HUDEP-2 (cell line): ENCODE results near the gene GCNA.

Source experiments
- DNase-seq, 76 experiments: peaks; one replicate each; lab custom pipeline; 2025; ENCODE audit not compliant: unreplicated experiment in 76 of 76; lab: John Stamatoyannopoulos, UW

The GCNA gene

GRCh38 chrX:71578253-71579135, at the start of gene GCNA:
GCNA (plus strand) TSS chrX:71578437; CDS start chrX:71580822, 2,385 bp downstream.
- DNase-seq, result no peak

- peak in 49 of 76 experiments; percentile 1 to 57 (median 17) for DNase-seq
Observed at GRCh38 chrX:71532078-71532752, 46.0 kb upstream of the GCNA start.

- DNase-seq, result peak in 75 of 76 experiments; percentile 21 to 96 (median 87)
Observed at GRCh38 chrX:71532753-71533425, 45.3 kb upstream of the GCNA start, which contains the start of gene OGT. OGT (plus strand) TSS chrX:71533104; CDS start chrX:71533300, 196 bp downstream.

GRCh38 chrX:71533516-71533850, 44.8 kb upstream of the GCNA start:
- DNase-seq, result peak in 5 of 76 experiments; percentile 0 to 36 (median 16)

GRCh38 chrX:71533851-71534561, 44.2 kb upstream of the GCNA start:
- DNase-seq, result peak in 42 of 76 experiments; percentile 1 to 40 (median 10)

GRCh38 chrX:71534773-71535544, 43.3 kb upstream of the GCNA start:
- no peak for DNase-seq

- no peak for DNase-seq
Observed at GRCh38 chrX:71536285-71536684, 42.0 kb upstream of the GCNA start.

- no peak for DNase-seq
Observed at GRCh38 chrX:71537743-71538142, 40.5 kb upstream of the GCNA start.

- DNase-seq, result no peak
Observed at GRCh38 chrX:71540801-71541200, 37.4 kb upstream of the GCNA start.

- DNase-seq, result no peak
Observed at GRCh38 chrX:71541210-71542022, 36.8 kb upstream of the GCNA start.

- peak in 3 of 76 experiments; percentile 3 to 11 (median 6) for DNase-seq
Observed at GRCh38 chrX:71542411-71542810, 35.8 kb upstream of the GCNA start.

GRCh38 chrX:71542825-71543224, 35.4 kb upstream of the GCNA start:
- DNase-seq, result no peak

- DNase-seq, result no peak
Observed at GRCh38 chrX:71543316-71543715, 34.9 kb upstream of the GCNA start.

- no peak for DNase-seq
Observed at GRCh38 chrX:71545364-71545763, 32.9 kb upstream of the GCNA start.

GRCh38 chrX:71546879-71547278, 31.4 kb upstream of the GCNA start:
- no peak for DNase-seq

- DNase-seq, result no peak
Observed at GRCh38 chrX:71547339-71547738, 30.9 kb upstream of the GCNA start.

- DNase-seq, result no peak
Observed at GRCh38 chrX:71549986-71550385, 28.3 kb upstream of the GCNA start.

- DNase-seq, result peak in 4 of 76 experiments; percentile 0 to 28 (median 5)
Observed at GRCh38 chrX:71550578-71550977, 27.7 kb upstream of the GCNA start.

- no peak for DNase-seq
Observed at GRCh38 chrX:71556036-71556435, 22.2 kb upstream of the GCNA start.
